Spleen (tissue), 11 donors: Measurements from ENCODE around the gene ZNF256. TPM values are rescaled to one million over a fixed set of nuclear protein-coding genes. Genes with fewer than 3 reads are reported as not detected.

Source experiments
- DNase-seq: peaks from one replicate; pipeline ENCODE4 v3.0.0-alpha.2; 2020
- H3K27ac ChIP-seq, 8 donors: fragments of 200-600 bp; sonication (generic) in 7 of 8; 1 replicate in 4 of 8; 2 replicates in 4 of 8; pipeline versions ENCODE4 v1.5.0 to v1.8.0; 2016 to 2021; ENCODE audit warnings: inconsistent platforms in 4 of 8, mild to moderate bottlenecking in 4 of 8, moderate library complexity in 1 of 8
- H3K27me3 ChIP-seq, 7 donors: fragments of 200-600 bp; sonication (generic) in 6 of 7; replicated peaks in 1 of 7; 1 replicate in 4 of 7; 2 replicates in 3 of 7; pipeline versions ENCODE4 v1.5.0 to v1.8.0; 2016 to 2021; ENCODE audit warnings: inconsistent platforms in 3 of 7, mild to moderate bottlenecking in 1 of 7
- H3K36me3 ChIP-seq, 6 donors: fragments of 200-600 bp; sonication (generic) in 5 of 6; 1 replicate in 4 of 6; 2 replicates in 2 of 6; pipeline versions ENCODE4 v1.5.0 to v1.8.0; 2016 to 2021; ENCODE audit warnings: inconsistent platforms in 2 of 6
- H3K4me1 ChIP-seq, 6 donors: fragments of 200-600 bp; sonication (generic) in 5 of 6; 1 replicate in 3 of 6; 2 replicates in 3 of 6; pipeline versions ENCODE4 v1.5.0 to v1.8.0; 2016 to 2021; ENCODE audit warnings: inconsistent platforms in 3 of 6
- H3K4me3 ChIP-seq, 8 donors: fragments of 200-600 bp; sonication (generic) in 7 of 8; 1 replicate in 4 of 8; 2 replicates in 4 of 8; pipeline versions ENCODE4 v1.5.0 to v1.8.0; 2016 to 2021; ENCODE audit warnings: inconsistent platforms in 4 of 8, mild to moderate bottlenecking in 4 of 8, moderate library complexity in 2 of 8
- H3K9me3 ChIP-seq, 8 donors: fragments of 200-600 bp; sonication (generic) in 7 of 8; 1 replicate in 4 of 8; 2 replicates in 4 of 8; pipeline versions ENCODE4 v1.5.0 to v1.8.0; 2016 to 2021; ENCODE audit warnings: inconsistent platforms in 4 of 8
- CTCF ChIP-seq, 11 experiments: fragments of 200-600 bp in 7 of 11; fragments of 450-650 bp in 4 of 11; sonication (generic) in 4 of 11; IDR thresholded peaks in 8 of 11; conservative IDR thresholded peaks in 3 of 11; 1 replicate in 7 of 11; 2 replicates in 4 of 11; pipeline versions ENCODE4 v1.4.0 to v1.8.0; 2016 to 2021; ENCODE audit warnings: antibody characterized with exemption in 11 of 11, inconsistent platforms in 4 of 11, mild to moderate bottlenecking in 1 of 11
- POLR2A ChIP-seq, 3 donors: fragments of 450-650 bp; IDR thresholded peaks; one replicate each; pipeline ENCODE4 v1.5.1; 2017; ENCODE audit warnings: antibody characterized with exemption in 3 of 3, mild to moderate bottlenecking in 1 of 3
- POLR2AphosphoS5 ChIP-seq, 3 donors: sonication (generic); formaldehyde crosslinking; IDR thresholded peaks; one replicate each; pipeline ENCODE4 v1.5.1; 2017; ENCODE audit warnings: antibody characterized with exemption in 3 of 3
- WGBS, 5 donors: extraction: QIAGEN DNeasy Blood & Tissue Kit in 3 of 5; methylation state at CpG; one replicate each; pipeline versions ENCODE4 v1.1.5 to v1.1.7; 2013 to 2018; 5-methylcytosine and 5-hydroxymethylcytosine counted together
- intact Hi-C: fragments of 100-400 bp; cut with DNase I; formaldehyde crosslinking; loops from one replicate; pipeline ENCODE4 v1.15.0; 2023; ENCODE audit warnings: low total_unique reads
- polyA plus RNA-seq, 3 donors: library from polyadenylated mRNA; stranded (reverse); fragments of 200-250 nt; gene quantifications; one replicate each; pipeline ENCODE4 v1.2.1, GENCODE V29; 2013
- total RNA-seq, 7 donors: library from RNA; depleted of rRNA in 3 of 7; stranded (reverse); fragments of >200 nt in 3 of 7; fragmentation: NEBNext Ultra II Directional in 4 of 7; extraction: Animal tissue kit (Norgen Biotek cat#: 25700) in 4 of 7; gene quantifications; one replicate each; pipeline versions ENCODE4 v1.1.0 to v1.2.1, GENCODE V29; 2016 to 2021
- donor health status: healthy with polysubstance abuse.
- donor health status: DM: no; HTN: no; CAD: no; lungs with moderate emphysema.
- donor health status: DM: no; HTN: no; CAD: no.
- donor health status: Bipolar disorder and iron deficiency.
- donor health status: healthy.
- donor health status: DM: no; HTN: no; CAD: no.
- donor health status: DM: yes; HTN: yes; CAD: no.

ZNF256 gene
- total and polyA plus RNA-seq, 10 donors, result 4.1 to 10.9 (median 9.3) TPM

- no peak for DNase-seq
- H3K27me3 ChIP-seq, result no peaks in the 10 kb centered on the region
- no peaks in the 10 kb centered on the region for H3K4me1 ChIP-seq
- peaks cover 7 to 70% (median 26%) of the 10 kb centered on the region in 6 donors for H3K36me3 ChIP-seq
- H3K9me3 ChIP-seq, result peaks cover 48 to 100% (median 100%) of the 10 kb centered on the region in 8 donors
- TF ChIP-seq CTCF (IDR thresholded peaks at IDR 0.05 in 8 of 11, conservative IDR thresholded peaks at IDR 0.05 in 3 of 11) (no peak), POLR2AphosphoS5 (IDR thresholded peaks at IDR 0.05) (no peak), POLR2A (IDR thresholded peaks at IDR 0.05) (no peak)
- 89 to 95% (median 94%) methylated on average over 4 of the region's 4 CpGs for WGBS, 5 donors
- intact Hi-C loops, result no loop called here
- H3K4me3 ChIP-seq, result no peak within 1 kb of the TSS
- H3K27ac ChIP-seq, result no peak within 1 kb of the TSS
Measured at GRCh38 chr19:57974434-57974833, 26.9 kb upstream of the ZNF256 start, which contains the start of gene C19orf18. Gene C19orf18, minus strand, starts transcription at chr19:57974534. Its CDS starts 102 bp downstream, at chr19:57974432.

- no peak overlapping the region for H3K27ac ChIP-seq
- no peak for TF ChIP-seq POLR2AphosphoS5 (IDR thresholded peaks at IDR 0.05)
- no peak for TF ChIP-seq CTCF (IDR thresholded peaks at IDR 0.05 in 8 of 11, conservative IDR thresholded peaks at IDR 0.05 in 3 of 11)
- no peak for TF ChIP-seq POLR2A (IDR thresholded peaks at IDR 0.05)
- no peak overlapping the region for H3K4me3 ChIP-seq
- H3K27me3 ChIP-seq, result no peaks in the 10 kb centered on the region
- intact Hi-C loops, result no loop called here
- H3K9me3 ChIP-seq, result peaks cover 15 to 100% (median 100%) of the 10 kb centered on the region in 8 donors
- 76 to 92% (median 88%) methylated on average over 8 of the region's 8 CpGs for WGBS, 5 donors
- H3K4me1 ChIP-seq, result no peaks in the 10 kb centered on the region
- DNase-seq, result no peak
- H3K36me3 ChIP-seq, result peaks cover 0 to 51% (median 4%) of the 10 kb centered on the region in 6 donors
Measured at GRCh38 chr19:57964761-57965160, 17.3 kb upstream of the ZNF256 start.

GRCh38 chr19:57961785-57962184, 14.3 kb upstream of the ZNF256 start:
- Histone ChIP-seq H3K27me3 (no peaks in the 10 kb centered on the region), H3K4me1 (no peaks in the 10 kb centered on the region), H3K4me3 (no peak overlapping the region), H3K36me3 (peaks cover 0 to 38% (median 2%) of the 10 kb centered on the region in 6 donors), H3K9me3 (peaks cover 7 to 100% (median 100%) of the 10 kb centered on the region in 8 donors), H3K27ac (no peak overlapping the region)
- no peak for TF ChIP-seq CTCF (IDR thresholded peaks at IDR 0.05 in 8 of 11, conservative IDR thresholded peaks at IDR 0.05 in 3 of 11)
- TF ChIP-seq POLR2AphosphoS5 (IDR thresholded peaks at IDR 0.05), result no peak
- TF ChIP-seq POLR2A (IDR thresholded peaks at IDR 0.05), result no peak
- WGBS, 5 donors, result 77 to 93% (median 85%) methylated on average over 1 of the region's 1 CpG
- intact Hi-C loops, result no loop called here
- DNase-seq, result no peak

- no peaks in the 10 kb centered on the region for H3K4me1 ChIP-seq
- 84 to 94% (median 88%) methylated on average over 4 of the region's 4 CpGs for WGBS, 5 donors
- H3K36me3 ChIP-seq, result peaks cover 0 to 5% (median 0%) of the 10 kb centered on the region in 6 donors
- no peak overlapping the region for H3K4me3 ChIP-seq
- H3K27me3 ChIP-seq, result peaks cover 0 to 3% (median 0%) of the 10 kb centered on the region in 7 donors
- intact Hi-C loops, result no loop called here
- no peak overlapping the region for H3K27ac ChIP-seq
- TF ChIP-seq POLR2A (IDR thresholded peaks at IDR 0.05) (no peak), CTCF (IDR thresholded peaks at IDR 0.05 in 8 of 11, conservative IDR thresholded peaks at IDR 0.05 in 3 of 11) (no peak), POLR2AphosphoS5 (IDR thresholded peaks at IDR 0.05) (no peak)
- H3K9me3 ChIP-seq, result peaks cover 0 to 100% (median 91%) of the 10 kb centered on the region in 8 donors
- no peak for DNase-seq
Measured at GRCh38 chr19:57954996-57955395, 7.5 kb upstream of the ZNF256 start.
